CD4-positive, alpha-beta T cell treated with Interferon alpha-2 for 1 hour (primary cell): ENCODE results near the gene C10orf90.
"Not testable (repeated sequence)": the region's sequence is repeated elsewhere in the genome, so short reads cannot be mapped to it uniquely, and the experiment has no call there.

ENCODE experiments used
- DNase-seq, 2 donors: peaks; one replicate each; pipeline ENCODE4 v3.0.0-alpha.2; 2020 to 2022

The C10orf90 gene

DNA sequence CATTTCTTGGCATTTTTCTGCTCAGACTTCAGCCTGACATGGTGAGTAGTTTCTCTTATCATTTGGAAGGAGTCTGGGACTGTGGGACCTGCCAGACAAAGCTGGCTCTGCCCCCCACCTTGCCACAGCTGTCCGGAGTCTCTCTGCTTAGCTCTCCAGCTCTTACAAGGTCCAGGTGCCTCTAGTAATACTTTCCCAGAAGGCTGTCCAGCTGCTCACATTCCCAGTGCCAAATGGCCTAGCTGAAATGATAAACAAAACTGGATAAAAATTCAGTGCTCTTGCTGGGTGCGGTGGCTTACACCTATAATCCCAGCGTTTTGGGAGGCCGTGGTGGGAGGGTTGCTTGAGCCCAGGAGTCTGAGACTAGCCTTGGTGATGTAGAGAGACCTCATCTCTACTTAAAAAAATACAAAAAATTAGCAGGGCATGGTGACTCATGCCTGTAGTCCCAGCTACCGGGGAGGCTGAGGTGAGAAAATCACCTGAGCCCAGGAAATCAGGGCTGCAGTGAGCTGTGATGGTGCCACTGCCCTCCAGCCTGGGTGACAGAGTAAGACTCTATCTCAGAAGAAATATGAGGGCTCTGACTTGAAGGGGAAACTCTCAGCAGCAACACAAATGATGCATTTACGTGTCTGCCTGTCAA is 86.8 kb downstream of the C10orf90 start:
- DNase-seq, result no peak

DNA sequence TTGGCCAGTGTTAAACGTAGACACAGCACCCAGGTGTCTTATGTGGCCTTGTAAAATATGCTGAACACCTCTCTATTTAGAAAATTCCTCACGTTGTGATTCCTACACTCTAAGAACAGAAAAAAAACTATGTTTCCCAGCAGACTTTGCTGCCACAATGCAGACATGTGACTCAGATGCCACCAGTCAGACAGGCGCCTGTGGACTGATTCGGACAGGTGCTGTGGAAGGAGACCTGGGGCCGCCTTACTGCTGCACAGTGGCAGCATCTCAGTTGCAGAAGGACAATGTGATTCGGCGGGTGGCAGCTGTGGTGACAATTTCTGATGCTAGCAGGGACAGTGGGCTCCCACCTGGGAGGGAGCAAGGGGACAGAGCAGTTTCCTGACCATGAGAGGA is 88.8 kb downstream of the C10orf90 start:
- no peak for DNase-seq

DNA sequence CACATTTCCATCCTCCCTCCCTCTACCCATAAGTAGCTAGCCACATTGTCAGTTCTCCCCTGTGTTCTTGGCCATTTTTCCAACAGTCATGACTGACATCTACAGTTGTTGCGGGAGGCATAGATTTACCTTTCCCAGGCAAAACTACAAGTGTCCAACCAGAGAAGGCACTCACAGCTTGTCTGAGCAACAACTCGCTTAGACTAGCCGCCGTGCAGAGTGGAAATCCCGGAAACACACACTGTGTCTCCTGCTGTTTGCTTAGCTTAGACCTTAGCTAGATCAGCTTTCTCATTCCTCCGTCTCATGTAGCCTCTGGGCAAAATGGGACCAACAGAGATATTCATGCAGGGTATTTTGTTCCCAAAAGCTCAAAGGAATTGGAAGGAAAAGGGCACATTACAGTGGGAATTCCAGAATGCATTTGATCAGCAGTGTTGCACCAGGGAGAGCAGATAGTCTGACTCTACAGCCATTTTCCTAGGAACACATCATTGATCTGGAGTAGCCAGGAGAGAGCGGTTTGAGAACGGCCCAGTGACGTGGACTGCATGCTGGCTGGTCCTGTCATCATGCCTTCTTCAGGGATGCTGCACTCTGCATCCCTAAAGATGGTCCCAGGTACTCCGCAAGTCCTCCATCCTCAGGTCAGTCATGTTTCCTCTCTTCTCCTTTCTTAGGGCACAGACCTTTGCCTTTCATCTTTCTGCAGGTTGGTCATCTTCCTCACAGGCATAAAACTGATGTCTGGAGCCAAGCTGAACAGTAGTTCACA is 89.4 kb downstream of the C10orf90 start:
- DNase-seq, result no peak

GRCh38 chr10:126576336-126576735 is 94.2 kb downstream of the C10orf90 start:
- no peak for DNase-seq

DNA sequence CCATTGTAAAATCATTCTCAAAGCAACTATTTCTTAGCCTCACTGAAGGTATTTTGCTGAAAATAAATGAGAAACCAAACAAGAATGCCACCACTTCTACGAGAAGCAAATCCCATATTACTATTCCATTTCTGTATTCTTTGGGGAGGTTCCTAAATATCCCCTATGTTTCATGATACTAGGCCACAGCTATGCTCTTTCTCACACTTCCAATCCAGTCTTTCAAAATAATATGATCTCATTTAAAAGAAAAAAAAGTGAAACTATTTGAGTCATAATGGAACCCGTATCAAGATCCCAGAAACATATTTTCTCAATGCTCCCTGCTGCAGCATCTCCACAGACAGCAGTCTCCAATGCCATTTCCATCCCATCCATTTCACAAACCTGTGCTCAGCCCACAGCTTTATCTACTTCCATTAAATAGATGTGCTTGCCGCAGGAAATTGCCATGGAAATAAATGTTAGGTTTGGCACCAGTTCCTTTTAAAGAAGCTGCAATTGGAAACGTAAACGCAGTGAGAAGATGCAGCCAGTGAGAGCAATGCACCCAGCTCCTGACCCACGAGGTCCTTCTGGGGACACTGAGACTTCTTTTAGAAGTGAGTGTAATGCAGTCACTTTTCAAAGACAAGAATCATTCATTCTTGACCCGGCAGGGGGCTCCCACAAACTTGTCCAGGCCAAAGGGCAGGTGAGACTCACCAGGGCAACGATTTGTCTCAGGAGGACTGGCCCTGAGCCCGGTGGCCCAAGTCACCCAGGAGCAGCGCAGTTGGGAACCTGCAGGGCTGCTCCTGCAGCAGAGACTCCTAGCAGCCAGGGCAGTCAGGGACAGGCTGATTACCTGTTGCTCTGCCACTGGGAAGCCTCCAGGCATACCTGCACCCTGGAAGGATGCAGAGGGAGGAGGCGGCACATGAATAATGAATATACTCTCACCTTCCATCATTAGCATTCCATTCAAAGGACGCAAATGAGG is 99.6 kb downstream of the C10orf90 start:
- DNase-seq, result no peak

- DNase-seq, result no peak
These were observed 100.3 kb downstream of the C10orf90 start for GRCh38 chr10:126570245-126570570.

DNA sequence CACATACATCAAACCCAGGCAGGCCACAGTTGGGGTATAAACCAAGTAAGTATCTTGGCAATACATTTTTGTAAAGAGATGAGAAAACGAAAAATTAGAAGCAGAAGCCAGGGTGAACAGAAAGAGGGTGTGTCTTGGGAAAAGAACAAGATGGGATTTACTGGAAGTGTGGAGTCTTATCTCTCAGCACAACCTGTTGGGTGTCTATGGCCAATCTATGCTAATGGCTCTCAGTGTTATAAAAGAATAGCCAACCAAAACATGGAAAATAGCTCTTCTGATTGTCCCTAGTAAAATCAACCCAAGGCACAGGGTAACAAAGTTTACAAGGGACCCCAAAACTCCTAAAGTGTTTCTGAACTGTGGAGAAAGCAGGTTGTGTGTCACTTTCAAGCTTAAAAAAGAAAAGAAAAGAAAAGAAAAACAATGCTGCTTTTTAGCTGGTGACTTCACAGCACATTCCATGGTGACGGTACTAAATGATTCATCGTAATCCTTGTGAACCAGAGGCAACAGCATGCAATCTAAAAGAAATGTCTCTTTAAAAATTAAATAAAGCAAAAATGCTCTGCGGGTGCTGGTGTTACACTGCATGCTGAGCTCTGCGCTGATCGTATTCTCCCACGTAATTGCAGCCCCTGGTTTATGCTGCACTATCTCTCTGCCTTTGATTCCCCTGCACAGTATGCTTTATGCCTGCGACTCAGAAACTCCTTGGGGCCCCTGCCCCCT is 100.8 kb downstream of the C10orf90 start:
- DNase-seq, result no peak

DNA sequence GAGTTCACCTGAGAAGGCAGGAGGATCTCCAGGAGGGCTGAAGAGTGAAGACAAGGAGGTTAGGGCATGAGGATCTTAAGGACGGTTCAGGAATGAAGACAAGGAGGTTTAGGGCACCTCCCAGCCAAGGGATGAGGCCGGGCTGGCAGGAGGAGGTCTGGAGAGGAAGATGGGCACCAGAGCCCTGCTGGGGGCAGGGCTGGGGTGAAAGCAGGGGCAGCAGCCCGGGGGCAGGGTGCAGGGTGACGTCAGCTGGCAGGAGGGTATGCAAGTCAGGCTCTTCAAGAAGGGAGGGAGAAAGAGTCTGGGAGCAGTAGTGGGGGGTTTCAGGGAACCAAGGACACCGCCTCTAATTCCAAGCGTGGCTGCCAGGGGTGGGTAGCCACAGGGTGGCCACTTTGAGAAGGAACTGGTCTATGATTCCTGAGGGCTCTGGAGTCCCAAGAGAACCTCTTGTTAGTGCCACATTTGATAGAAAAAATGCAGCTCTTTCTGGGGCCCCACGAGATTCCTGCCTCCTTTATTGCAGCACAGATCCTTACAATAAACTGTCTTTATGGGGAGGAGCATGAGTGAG is 101.6 kb downstream of the C10orf90 start:
- DNase-seq, result no peak

- no peak for DNase-seq
These were observed 104.6 kb downstream of the C10orf90 start for GRCh38 chr10:126565871-126566270.

DNA sequence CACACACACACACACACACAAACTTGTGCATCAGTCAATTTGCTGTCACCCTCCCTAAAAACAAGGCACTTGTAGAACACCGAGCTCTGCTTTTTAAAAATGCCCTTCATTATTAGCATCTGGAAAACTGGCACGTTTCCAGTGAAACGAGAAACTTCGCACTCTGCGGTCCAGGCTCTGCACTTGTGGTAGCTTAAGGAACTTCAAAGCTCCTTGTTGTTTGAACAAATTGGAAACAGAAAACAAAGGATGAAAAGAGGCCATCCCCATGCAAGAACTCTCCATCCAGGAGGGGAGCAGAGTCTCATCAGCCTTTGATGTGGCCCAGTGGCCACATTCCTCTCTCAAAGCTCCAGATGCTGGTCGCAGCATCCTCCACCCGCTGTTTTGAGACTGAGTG is 105.1 kb downstream of the C10orf90 start:
- DNase-seq, result no peak

DNA sequence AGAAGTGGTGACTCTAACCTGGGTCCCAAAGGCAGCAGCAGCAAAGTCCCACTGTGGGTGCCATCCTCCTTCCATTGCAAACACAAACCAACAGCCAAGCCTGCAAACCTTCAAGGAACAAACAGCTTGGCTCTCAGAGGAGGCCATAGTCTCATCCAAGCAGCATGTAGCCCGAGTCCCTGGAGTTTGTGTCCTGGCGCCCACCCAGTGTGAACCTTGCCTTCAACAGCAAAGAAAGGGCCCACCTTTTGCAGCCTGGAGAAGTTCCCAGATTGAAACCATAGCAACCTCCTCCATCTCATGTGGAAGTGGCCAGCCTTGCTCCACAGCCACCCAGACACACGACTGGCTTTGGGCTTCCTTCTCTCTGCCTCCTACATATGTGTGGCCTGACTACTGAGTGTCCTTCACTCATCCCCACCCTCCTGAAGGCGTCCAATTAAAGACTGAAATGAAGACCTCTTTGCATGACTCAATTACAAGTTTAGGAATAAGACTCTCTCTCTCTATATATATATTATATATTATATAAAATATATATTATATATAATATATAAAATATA is 106.1 kb downstream of the C10orf90 start:
- DNase-seq, result no peak

DNA sequence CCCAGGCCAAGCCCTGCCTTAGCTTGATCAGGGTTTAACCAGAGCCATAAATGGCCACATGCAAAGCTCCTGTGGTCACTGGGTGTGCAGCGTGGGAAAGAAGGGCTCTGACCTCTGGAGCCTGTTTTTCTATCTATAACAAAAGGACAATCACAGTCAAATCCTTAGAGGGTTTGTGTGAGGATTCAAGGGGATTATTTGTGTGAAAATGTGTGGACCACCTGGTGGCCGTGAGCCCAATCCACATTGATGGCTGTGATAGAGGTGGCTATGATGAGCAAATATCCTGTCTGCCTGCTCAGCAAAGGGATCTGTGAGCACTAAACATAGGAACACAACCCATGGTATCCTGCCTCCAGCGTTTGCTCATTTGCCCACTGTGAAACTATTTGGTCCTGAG is 107.1 kb downstream of the C10orf90 start:
- DNase-seq, result no peak

- no peak for DNase-seq
These were observed 108.4 kb downstream of the C10orf90 start for GRCh38 chr10:126561921-126562680.

- DNase-seq, result no peak
These were observed 109.1 kb downstream of the C10orf90 start for GRCh38 chr10:126561294-126561920.

GRCh38 chr10:126558881-126559280 is 111.6 kb downstream of the C10orf90 start:
- no peak for DNase-seq

GRCh38 chr10:126551202-126551601 is 119.3 kb downstream of the C10orf90 start:
- no peak for DNase-seq

DNA sequence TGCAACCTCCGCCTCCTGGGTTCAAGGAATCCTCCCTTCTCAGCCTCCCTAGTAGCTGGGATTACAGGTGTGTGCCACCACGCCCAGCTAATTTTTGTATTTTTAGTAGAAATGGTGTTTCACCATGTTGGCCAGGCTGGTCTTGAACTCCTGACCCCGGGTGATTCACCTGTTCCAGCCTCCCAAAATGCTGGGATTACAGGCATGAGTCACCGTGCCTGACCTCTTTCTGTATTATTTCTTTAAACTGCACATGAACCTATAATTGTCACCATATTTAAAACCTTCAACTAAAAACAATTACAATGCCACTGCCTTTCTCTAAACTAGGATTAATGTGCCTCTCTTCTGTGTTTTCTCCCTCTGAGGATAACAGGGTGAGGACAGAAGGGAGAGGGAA is 119.9 kb downstream of the C10orf90 start:
- DNase-seq, result not testable (repeated sequence)

DNA sequence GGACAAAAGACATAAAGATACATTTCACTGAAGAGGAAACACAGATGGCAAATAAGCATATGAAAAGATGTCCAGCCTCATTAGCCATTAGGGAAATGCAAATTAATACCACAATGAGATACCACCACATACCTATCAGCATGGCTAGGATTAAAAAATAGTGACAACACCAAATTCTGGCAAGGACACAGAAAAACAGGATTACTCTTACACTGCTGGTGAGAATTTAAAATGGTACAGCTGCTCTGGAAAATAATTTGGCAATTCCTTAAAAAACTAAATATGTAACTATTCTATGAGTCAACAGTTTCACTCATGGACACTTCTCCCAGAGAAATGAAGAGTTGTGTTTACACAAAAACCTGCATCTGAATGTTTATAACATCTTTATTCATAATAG is 121.1 kb downstream of the C10orf90 start:
- DNase-seq, result no peak

GRCh38 chr10:126544565-126544964 is 125.9 kb downstream of the C10orf90 start:
- no peak for DNase-seq

GRCh38 chr10:126538439-126539135 is 131.9 kb downstream of the C10orf90 start:
- no peak for DNase-seq
